Parathyroid adenoma (tissue), 2 donors: ENCODE results near the gene IRAG1.

Source experiments
- H2AFZ ChIP-seq: fragments of 300-600 bp; sonication (generic); one replicate; pipeline ENCODE4 v1.7.0; 2017; ENCODE audit warnings: antibody characterized with exemption, mild to moderate bottlenecking
- H3K27ac ChIP-seq: fragments of 300-600 bp; sonication (generic); one replicate; pipeline ENCODE4 v1.7.0; 2017
- H3K27me3 ChIP-seq: fragments of 300-600 bp; sonication (generic); one replicate; pipeline ENCODE4 v1.7.0; 2017; ENCODE audit warnings: low read length; ENCODE audit not compliant: control insufficient read depth, insufficient read depth
- H3K36me3 ChIP-seq: fragments of 300-600 bp; sonication (generic); one replicate; pipeline ENCODE4 v1.7.0; 2017; ENCODE audit warnings: low read length; ENCODE audit not compliant: control insufficient read depth, insufficient read depth
- H3K4me1 ChIP-seq: fragments of 300-600 bp; sonication (generic); one replicate; pipeline ENCODE4 v1.7.0; 2017; ENCODE audit warnings: control low read depth
- H3K4me2 ChIP-seq: fragments of 300-600 bp; sonication (generic); one replicate; pipeline ENCODE4 v1.7.0; 2017; ENCODE audit warnings: low read length
- H3K4me3 ChIP-seq: fragments of 300-600 bp; sonication (generic); one replicate; pipeline ENCODE4 v1.7.0; 2017; ENCODE audit warnings: low read depth, low read length
- H3K79me2 ChIP-seq: fragments of 300-600 bp; sonication (generic); one replicate; pipeline ENCODE4 v1.7.0; 2017; ENCODE audit warnings: control low read depth
- H3K9ac ChIP-seq: fragments of 300-600 bp; sonication (generic); one replicate; pipeline ENCODE4 v1.7.0; 2017; ENCODE audit warnings: mild to moderate bottlenecking
- H3K9me3 ChIP-seq: fragments of 300-600 bp; sonication (generic); one replicate; pipeline ENCODE4 v1.7.0; 2017; ENCODE audit warnings: low read length; ENCODE audit not compliant: control insufficient read depth
- CTCF ChIP-seq: fragments of 300-600 bp; sonication (generic); IDR thresholded peaks from one replicate; pipeline ENCODE4 v1.7.0; 2017; ENCODE audit warnings: antibody characterized with exemption, mild to moderate bottlenecking
- donor health status: primary hyperparathyroidism.

The IRAG1 gene

GRCh38 chr11:10725907-10726253 lies 32.3 kb upstream of the IRAG1 start:
- Histone ChIP-seq H3K36me3 (no peaks in the 10 kb centered on the region), H2AFZ (no peak overlapping the region), H3K4me2 (no peak overlapping the region), H3K27me3 (no peaks in the 10 kb centered on the region), H3K4me3 (no peak overlapping the region), H3K9ac (no peak overlapping the region), H3K9me3 (no peaks in the 10 kb centered on the region), H3K79me2 (no peaks in the 10 kb centered on the region), H3K27ac (no peak overlapping the region), H3K4me1 (no peaks in the 10 kb centered on the region)
- no peak for TF ChIP-seq CTCF

GRCh38 chr11:10725114-10725906 lies 31.8 kb upstream of the IRAG1 start:
- H3K36me3 ChIP-seq: no peaks in the 10 kb centered on the region
- H3K4me3 ChIP-seq: no peak overlapping the region
- H3K27ac ChIP-seq: no peak overlapping the region
- H2AFZ ChIP-seq: no peak overlapping the region
- no peaks in the 10 kb centered on the region for H3K4me1 ChIP-seq
- no peaks in the 10 kb centered on the region for H3K27me3 ChIP-seq
- no peaks in the 10 kb centered on the region for H3K79me2 ChIP-seq
- H3K9ac ChIP-seq: no peak overlapping the region
- no peak overlapping the region for H3K4me2 ChIP-seq
- TF ChIP-seq CTCF: no peak
- no peaks in the 10 kb centered on the region for H3K9me3 ChIP-seq

- Histone ChIP-seq H3K4me3 (no peak overlapping the region), H3K79me2 (no peaks in the 10 kb centered on the region), H2AFZ (no peak overlapping the region), H3K9me3 (no peaks in the 10 kb centered on the region), H3K27ac (no peak overlapping the region), H3K4me1 (no peaks in the 10 kb centered on the region), H3K36me3 (no peaks in the 10 kb centered on the region), H3K9ac (no peak overlapping the region), H3K27me3 (no peaks in the 10 kb centered on the region), H3K4me2 (no peak overlapping the region)
- TF ChIP-seq CTCF: no peak
These were observed 28.8 kb upstream of the IRAG1 start for GRCh38 chr11:10722307-10722706.

- no peaks in the 10 kb centered on the region for H3K9me3 ChIP-seq
- H3K36me3 ChIP-seq: no peaks in the 10 kb centered on the region
- H2AFZ ChIP-seq: no peak overlapping the region
- no peak overlapping the region for H3K9ac ChIP-seq
- no peaks in the 10 kb centered on the region for H3K4me1 ChIP-seq
- no peaks in the 10 kb centered on the region for H3K27me3 ChIP-seq
- no peak for TF ChIP-seq CTCF
- H3K4me2 ChIP-seq: no peak overlapping the region
- no peak overlapping the region for H3K27ac ChIP-seq
- H3K79me2 ChIP-seq: no peaks in the 10 kb centered on the region
- no peak overlapping the region for H3K4me3 ChIP-seq
These were observed 27.4 kb upstream of the IRAG1 start for GRCh38 chr11:10720881-10721376.

- TF ChIP-seq CTCF: no peak
- no peak overlapping the region for H3K27ac ChIP-seq
- no peak overlapping the region for H3K4me3 ChIP-seq
- no peaks in the 10 kb centered on the region for H3K9me3 ChIP-seq
- H3K36me3 ChIP-seq: no peaks in the 10 kb centered on the region
- H2AFZ ChIP-seq: no peak overlapping the region
- H3K9ac ChIP-seq: no peak overlapping the region
- H3K79me2 ChIP-seq: no peaks in the 10 kb centered on the region
- no peak overlapping the region for H3K4me2 ChIP-seq
- H3K4me1 ChIP-seq: no peaks in the 10 kb centered on the region
- no peaks in the 10 kb centered on the region for H3K27me3 ChIP-seq
These were observed 26.1 kb upstream of the IRAG1 start for GRCh38 chr11:10719616-10720015.
